DMS114 treated with DMSO at 0.1 percent for 48 hours (cell line): ENCODE measurements around the gene ANKRD36C.
"Not testable (repeated sequence)": the region's sequence is repeated elsewhere in the genome, so short reads cannot be mapped to it uniquely, and the experiment has no call there.

Source experiments
- DNase-seq: peaks from one replicate; lab custom pipeline; 2025; ENCODE audit not compliant: unreplicated experiment; lab: John Stamatoyannopoulos, UW

The ANKRD36C gene

DNA sequence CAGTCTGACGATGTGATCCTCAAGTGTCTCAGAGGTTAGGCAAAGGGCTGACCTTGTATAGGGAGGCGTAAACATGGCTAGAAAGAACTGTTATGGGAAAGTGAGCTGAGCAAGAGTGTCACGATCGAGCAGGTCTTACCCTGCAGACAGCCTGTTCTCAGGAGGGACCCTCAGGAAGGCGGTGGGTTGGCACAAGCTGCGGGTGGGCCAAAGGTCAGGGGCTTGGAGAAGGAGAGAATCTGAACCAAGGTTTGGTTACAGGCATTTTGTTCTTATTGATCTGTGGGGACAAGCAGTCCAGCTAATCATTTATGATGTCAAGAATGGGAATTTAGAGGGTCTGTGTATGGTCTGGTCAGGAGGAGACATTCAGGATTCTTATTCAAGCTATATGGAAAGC is 16.4 kb upstream of the ANKRD36C start:
- not testable (repeated sequence) for DNase-seq

DNA sequence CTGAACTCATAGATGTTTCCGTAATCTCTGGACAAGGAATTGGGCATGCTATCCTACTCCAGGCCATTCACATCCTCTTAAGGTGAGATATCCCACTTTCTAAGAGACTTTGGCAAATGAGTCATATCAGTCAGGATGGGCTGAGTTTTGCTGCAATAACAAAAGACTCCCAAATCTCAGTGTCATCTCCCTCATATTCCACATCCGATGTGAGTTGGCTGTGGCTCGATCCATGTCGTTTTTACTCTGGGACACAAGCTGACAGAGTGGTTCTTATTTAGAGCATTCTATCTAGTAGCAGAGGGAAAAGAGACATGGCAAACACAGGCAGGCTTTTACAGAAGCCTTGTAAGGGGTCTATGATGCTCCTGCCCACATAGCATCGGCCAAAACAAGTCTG is 14.6 kb upstream of the ANKRD36C start:
- DNase-seq, result not testable (repeated sequence)

DNA sequence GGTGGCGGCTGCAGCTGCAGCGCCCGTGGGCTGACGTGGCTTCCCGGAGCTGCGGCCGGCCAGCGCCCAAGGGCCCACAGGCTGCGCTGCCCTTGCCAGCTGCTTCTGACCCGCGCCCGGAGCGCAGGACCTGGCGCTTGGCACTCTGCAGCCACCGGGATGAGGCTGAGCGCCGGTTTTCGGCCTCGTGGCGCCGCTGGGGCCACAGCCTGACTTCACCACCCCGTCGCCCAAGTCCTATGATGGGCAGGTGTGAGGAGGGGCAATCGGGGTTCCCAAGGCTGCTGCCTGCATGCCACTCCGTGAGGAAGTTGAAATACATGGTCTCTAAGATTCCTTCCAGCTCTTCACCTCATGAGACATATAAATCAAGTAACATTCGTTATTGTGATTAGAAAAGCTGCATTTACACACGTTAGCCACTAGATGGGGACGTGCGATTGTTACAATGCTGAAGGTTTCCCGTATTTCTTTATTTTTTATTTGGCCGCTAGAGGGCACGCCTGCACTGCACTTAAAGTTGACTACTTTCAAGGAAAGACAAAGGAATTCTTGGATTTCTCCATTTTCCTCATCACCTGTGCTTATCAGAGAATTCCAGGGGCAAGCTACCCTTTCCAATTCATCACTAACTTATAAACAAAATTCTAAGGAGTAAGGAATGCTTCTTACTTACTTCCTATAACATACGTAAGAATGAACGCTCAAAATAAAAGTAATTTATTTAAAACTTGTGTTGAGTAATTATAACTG is 1.1 kb upstream of the ANKRD36C start:
- not testable (repeated sequence) for DNase-seq

DNA sequence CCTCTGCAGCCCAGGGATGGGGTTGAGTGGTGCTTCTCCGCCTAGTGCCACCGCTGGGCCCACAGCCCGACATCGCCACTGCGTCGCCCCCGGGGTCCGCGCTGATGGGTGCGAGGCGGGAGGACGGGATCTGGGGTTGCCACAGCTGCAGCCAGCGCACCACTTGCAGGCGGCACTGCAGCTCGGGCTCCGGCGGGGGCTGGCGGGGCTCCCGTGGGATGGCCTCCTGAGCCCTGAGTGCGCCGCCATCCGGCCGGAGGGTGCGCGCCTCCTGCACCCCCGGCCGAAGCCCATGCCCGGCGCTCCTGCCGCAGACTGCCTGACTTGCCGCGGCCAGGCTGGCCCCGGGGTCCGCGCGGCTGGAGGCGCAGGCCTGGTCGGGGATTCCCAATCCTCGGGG is 478 bp upstream of the ANKRD36C start:
- DNase-seq, result not testable (repeated sequence)

DNA sequence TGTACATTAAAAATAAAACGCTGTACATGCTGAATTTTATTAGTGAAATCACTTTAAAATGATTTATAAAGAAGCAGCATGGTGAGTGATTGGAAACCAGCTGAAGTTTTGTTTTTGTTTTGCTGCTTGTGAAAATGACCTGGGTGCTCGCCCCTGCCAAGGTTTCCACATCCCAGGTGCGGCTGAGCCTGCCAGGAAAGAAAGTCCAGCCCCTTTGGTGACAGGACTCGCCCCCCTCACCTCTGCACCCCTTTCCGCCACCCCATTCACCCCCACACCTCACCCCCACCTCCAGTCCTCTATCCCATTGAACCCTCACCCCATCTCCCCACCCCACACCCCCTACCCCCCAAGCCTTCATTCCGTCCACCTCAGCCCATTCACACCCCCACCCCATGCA is 740 bp downstream of the ANKRD36C start:
- not testable (repeated sequence) for DNase-seq

DNA sequence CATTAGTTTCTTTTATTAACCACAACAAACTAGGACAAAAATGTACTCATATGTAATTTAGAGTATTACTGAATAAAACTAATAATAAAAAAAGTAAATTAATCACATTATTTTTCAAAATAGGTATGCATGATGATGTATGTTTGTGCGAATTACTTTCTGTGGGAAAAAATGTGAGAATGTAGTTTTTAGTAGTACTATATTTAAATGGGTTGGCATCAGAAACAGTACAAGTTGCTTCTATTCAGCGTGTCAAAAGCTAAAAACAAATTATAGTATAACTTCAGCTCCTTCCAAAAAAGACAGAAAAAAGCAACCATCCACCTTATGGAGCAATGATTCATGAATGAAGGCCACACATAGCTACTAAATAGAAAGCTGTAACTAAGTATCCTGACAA is 40.0 kb downstream of the ANKRD36C start:
- DNase-seq, result not testable (repeated sequence)

DNA sequence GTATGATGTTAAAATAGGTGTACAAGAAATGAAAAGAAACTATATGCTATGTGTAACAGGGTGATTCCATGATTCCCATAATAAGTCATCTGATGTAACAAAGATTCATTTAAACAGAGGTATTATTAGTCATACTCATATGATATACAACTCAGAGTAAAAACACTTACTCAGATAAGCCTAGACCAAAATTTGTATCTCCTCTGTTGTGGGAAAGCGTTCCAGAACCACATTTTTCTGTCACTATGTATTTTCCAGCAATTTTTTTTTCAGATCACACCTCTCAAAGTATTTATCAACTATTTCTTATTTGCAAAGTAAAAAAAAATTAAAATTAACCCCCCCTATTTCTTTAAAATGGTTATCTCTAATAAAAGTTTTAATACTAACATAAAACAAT is 43.6 kb downstream of the ANKRD36C start:
- DNase-seq, result not testable (repeated sequence)

DNA sequence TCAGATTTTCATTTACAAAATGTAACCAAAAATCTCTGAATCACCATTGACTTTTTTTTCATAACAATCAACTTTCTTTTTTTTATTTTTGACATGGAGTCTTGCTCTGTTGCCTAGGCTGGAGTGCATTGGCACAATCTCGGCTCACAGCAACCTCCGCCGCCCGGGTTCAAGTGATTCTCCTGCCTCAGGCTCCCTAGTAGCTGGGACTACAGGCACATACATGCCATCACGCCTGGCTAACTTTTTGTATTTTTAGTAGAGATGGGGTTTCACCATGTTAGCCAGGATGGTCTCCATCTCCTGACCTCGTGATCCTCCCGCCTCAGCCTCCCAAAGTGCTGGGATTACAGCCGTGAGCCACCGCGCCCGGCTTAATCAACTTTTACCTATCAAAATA is 51.7 kb downstream of the ANKRD36C start:
- DNase-seq, result not testable (repeated sequence)

DNA sequence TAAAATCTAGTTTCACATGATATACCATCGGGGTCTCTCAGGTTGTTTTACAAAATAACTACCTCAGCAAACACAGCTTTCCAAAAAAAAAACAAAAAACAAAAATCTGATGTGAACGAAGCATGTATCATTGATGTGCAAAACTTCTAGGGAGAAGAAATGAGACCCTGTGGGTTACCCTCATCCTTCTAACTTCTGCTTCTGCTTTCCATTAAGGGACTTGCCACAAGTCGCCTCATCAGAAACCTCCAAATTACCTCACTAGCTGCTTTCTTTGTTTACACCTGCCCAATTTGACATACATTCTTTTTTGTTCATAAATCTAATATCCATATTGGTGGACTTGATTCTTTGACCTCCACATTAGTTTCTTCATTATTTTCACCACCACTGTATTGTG is 60.9 kb downstream of the ANKRD36C start:
- DNase-seq, result not testable (repeated sequence)

DNA sequence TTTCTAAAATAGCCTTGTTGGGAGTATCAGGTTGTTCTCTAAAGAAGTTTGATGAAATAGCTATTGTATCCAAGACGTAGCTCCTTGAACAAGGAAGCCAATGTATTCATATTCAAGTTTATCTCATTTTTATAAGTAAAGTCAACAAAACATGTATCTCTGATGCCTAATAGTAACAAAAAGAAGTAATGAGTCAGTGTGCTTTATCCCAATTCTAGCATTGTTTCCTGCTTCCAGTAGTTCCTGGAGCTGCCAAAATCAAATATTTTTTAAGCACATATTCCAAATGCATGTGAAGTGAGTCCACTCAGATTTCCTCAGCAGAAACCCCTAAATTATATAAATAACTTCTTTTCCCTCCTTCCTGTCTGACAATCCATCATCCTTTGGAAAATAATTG is 74.6 kb downstream of the ANKRD36C start:
- DNase-seq, result not testable (repeated sequence)

DNA sequence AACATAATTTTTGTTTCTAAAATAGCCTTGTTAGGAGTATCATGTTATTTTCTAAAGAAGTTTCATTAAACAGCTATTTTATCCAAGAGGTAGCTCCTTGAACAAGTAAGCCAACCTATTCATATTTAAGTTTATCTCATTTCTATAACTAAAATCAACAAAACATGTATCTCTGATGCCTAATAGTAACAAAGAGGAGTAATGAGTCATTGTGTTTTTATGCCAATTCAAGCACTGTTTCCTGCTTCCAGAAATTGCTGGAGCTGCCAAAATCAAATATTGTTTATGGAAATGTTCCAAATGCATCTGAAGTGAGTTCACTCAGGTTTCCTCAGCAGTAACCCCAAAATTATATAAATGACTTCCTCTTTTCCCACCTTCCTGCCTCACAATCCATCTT is 76.5 kb downstream of the ANKRD36C start:
- not testable (repeated sequence) for DNase-seq

DNA sequence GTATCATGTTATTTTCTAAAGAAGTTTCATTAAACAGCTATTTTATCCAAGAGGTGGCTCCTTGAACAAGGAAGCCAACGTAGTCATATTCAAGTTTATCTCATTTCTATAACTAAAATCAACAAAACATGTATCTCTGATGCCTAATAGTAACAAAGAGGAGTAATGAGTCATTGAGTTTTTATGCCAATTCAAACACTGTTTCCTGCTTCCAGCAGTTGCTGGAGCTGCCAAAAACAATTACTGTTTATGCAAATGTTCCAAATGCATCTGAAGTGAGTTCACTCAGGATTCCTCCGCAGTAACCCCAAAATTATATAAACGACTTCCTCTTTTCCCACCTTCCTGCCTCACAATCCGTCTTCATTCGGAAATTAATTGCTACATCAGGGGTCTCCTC is 80.2 kb downstream of the ANKRD36C start:
- not testable (repeated sequence) for DNase-seq

DNA sequence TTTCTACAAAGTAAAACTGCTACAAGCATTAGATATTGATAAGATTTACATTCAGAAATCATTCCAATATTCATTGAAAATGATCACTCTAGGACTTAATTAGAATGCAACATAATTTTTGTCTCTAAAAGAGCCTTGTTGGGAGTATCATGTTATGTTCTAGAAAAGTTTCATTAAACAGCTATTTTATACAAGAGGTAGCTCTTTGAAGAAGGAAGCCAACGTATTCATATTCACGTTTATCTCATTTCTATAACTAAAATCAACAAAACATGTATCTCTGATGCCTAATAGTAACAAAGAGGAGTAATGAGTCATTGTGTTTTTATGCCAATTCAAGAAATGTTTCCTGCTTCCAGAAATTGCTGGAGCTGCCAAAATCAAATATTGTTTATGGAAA is 97.2 kb downstream of the ANKRD36C start:
- not testable (repeated sequence) for DNase-seq

DNA sequence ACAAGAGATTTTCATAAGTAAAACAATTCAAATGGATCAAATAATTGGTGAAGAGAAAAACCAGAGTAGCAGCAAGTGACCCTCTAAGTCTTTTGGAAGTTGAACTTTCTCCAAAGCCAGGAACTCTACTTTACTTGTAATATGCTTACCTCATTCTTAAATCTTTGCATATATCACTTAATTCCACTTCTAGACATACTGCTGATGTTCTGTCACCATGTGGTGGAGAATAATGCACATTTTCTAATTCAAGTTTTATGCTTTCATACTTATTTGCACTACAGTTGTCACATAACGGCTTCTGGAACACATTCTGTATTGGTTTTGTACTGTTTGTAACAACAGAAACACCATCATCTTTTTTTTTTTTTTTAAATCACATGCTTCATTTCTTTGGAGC is 123.7 kb downstream of the ANKRD36C start:
- not testable (repeated sequence) for DNase-seq

DNA sequence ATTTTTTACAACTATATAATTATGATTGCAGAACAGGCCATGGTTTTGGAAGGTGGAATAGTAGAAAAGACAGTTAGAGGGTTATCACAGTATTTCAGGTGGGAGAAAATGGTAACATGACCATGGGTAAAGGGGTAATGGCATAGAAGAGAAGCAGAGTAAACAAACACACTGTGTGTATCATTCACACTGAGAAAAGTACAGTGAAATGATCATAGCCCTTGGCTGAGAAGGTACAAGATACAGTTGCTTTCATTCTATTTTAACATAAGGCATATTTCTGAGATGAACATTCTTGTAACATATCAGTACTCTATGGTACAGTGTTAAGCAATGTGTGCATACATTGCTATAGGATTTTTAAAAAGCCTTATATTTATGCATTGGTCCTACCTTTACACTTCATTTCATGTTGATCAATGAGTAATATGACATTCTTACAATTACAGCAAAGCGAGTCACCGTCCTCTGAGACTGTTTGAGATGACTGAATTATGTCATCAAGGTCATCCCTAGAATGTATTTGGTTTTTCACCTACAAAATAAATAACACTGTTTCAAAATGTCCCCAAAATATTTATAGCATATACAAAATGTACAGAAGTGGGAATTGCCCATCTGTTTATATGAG is 124.5 kb downstream of the ANKRD36C start:
- DNase-seq, result not testable (repeated sequence)

DNA sequence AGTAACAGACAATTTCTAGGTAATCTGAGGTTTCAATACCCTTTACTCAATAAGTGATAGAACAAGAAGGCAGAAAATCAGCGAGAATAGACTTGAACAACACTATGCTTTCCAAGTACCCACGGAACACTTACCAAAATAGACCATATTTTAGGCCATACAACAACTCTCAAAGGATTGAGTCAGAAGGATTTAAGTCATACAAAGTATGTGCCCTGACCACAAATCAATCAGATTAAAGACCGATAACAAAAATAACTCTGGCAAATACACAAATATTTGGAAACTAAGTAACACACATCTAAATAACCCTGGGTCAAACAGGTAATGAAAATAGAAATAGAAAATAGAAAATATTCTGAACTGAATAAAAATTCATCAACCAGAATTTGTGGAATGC is 129.5 kb downstream of the ANKRD36C start:
- not testable (repeated sequence) for DNase-seq

DNA sequence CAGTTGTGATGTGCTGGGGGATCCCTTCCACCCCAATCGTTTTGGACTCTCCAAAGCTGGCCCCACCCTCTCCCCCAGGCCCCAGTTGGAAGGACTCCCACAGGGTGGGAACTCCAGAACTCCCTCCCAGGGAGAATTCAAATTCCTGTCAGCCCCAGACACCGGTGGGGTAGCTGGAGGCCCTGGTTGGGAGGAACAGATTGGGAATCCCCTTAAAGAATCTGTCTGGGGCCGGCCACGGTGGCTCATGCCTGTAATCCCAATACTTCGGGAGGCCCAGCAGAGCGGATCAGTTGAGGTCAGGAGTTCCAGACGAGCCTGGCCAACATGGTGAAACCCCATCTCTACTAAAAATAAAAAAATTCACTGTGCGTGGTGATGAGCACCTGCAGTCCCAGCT is 155.5 kb downstream of the ANKRD36C start:
- no peak for DNase-seq

DNA sequence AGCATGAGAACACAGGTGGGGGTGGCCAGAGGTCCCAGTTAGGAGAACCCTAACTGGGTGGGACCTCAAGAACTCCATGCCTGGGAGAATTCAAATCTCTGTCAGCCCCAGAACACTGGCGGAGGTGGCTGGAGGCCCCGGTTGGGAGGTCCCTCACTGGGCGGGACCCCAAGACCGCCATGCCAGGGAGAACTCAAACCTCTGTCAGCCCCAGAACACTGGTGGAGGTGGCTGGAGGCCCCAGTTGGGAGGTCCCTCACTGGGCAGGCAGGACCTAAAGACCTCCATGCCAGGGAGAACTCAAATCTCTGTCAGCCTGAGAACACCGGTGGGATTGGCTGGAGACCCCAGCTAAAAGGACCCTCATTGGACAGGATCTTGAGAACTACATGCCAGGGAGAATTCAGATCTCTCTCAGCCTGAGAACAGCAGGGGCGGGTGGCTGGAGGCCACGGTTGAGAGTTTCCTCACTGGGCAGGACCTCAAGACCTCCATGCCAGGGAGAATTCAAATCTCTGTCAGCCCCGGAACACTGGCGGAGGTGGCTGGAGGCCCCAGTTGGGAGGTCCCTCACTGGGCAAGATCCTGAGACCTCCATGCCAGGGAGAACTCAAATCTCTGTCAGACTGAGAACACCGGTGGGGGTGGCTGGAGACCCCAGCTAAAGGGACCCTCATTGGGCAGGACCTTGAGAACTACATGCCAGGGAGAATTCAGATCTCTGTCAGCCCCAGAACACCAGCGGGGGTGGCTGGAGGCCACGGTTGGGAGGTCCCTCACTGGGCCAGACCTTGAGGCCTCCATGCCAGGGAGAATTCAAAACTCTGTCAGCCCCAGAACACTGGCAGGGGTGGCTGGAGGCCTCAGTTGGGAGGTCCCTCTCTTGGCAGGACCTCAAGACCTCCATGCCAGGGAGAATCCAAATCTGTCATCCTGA is 157.3 kb downstream of the ANKRD36C start:
- not testable (repeated sequence) for DNase-seq

DNA sequence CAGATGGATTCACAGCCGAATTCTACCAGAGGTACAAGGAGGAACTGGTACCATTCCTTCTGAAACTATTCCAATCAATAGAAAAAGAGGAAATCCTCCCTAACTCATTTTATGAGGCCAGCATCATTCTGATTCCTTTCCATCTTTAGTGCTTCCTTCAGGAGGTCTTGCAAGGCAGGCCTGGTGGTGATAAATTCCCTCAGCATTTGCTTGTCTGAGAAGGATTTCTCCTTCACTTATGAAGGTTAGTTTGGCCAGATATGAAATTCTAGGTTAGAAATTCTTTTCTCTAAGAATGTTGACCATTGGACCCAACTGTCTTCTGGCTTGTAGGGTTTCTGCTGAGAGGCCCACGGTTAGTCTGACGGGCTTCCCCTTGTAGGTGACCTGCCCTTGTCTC is 167.4 kb downstream of the ANKRD36C start:
- DNase-seq, result not testable (repeated sequence)

DNA sequence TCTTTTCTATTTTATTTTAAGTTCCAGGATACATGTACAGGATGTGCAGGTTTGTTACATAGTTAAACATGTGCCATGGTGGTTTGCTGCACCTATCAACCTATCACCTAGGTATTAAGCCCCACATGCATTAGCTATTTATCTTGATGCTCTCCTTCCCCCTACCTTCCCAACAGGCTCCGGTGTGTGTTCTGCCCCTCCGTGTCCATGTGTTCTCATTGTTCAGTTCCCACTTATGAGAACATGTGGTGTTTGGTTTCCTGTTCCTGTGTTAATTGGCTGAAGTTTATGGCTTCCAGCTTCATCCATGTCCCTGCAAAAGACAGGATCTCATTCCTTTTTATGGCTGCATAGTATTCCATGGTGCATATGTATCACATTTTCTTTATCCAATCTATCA is 174.1 kb downstream of the ANKRD36C start:
- DNase-seq, result not testable (repeated sequence)

DNA sequence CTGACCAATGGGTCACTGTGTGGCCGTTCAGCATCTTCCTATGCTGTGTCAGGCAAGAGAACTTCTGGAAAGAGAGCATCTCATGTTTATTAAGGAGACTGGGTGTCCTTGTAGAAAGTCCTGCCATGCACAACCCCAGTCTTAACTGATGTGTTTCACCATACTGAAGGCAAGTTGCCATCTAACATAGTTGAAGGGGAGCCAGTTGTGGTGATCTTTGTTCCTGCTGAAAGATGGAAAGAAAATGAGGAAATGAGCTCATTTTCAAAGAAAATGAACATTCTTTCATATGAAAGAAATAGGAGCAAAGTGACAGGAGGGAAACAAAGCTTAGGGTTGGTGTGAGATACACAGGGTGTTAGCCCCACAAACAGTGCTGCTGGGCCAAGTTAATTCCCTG is 178.3 kb downstream of the ANKRD36C start:
- DNase-seq, result not testable (repeated sequence)
